Smooth muscle cell (in vitro differentiated cells): ENCODE results near the gene SFXN3. TPM values are rescaled to one million over a fixed set of nuclear protein-coding genes. Genes with fewer than 3 reads are reported as not detected.

Experiments
- DNase-seq: peaks from one replicate; lab custom pipeline; 2025; ENCODE audit not compliant: unreplicated experiment; lab: John Stamatoyannopoulos, UW
- H2AFZ ChIP-seq: fragments of 200-600 bp; sonication (generic); 2 replicates; pipeline ENCODE4 v1.6.0; 2016; ENCODE audit warnings: antibody characterized with exemption, low read depth, mild to moderate bottlenecking
- H3F3A ChIP-seq: fragments of 200-600 bp; sonication (generic); 2 replicates; pipeline ENCODE4 v1.6.0; 2017; ENCODE audit warnings: antibody characterized with exemption, low read depth
- H3K27ac ChIP-seq: fragments of 200-600 bp; sonication (generic); 2 replicates; pipeline ENCODE4 v1.5.1; 2016; ENCODE audit warnings: low read depth, mild to moderate bottlenecking
- H3K27me3 ChIP-seq: fragments of 200-600 bp; sonication (generic); 2 replicates; pipeline ENCODE4 v1.6.1; 2016; ENCODE audit warnings: low read depth, mild to moderate bottlenecking
- H3K36me3 ChIP-seq: fragments of 200-600 bp; sonication (generic); 2 replicates; pipeline ENCODE4 v1.5.1; 2016; ENCODE audit warnings: low read depth
- H3K4me1 ChIP-seq: fragments of 200-600 bp; sonication (generic); 2 replicates; pipeline ENCODE4 v1.5.1; 2016; ENCODE audit warnings: low read depth
- H3K4me2 ChIP-seq: fragments of 200-600 bp; sonication (generic); 2 replicates; pipeline ENCODE4 v1.6.0; 2016; ENCODE audit warnings: mild to moderate bottlenecking
- H3K4me3 ChIP-seq: fragments of 200-600 bp; sonication (generic); 2 replicates; pipeline ENCODE4 v1.5.1; 2016; ENCODE audit warnings: mild to moderate bottlenecking
- H3K79me2 ChIP-seq: fragments of 200-600 bp; sonication (generic); 2 replicates; pipeline ENCODE4 v1.6.0; 2016; ENCODE audit warnings: low read depth, mild to moderate bottlenecking
- H3K9ac ChIP-seq: fragments of 200-600 bp; sonication (generic); 2 replicates; pipeline ENCODE4 v1.6.0; 2016; ENCODE audit warnings: low read depth
- H3K9me3 ChIP-seq: fragments of 200-600 bp; sonication (generic); replicated peaks from 2 replicates; pipeline ENCODE4 v1.5.1; 2016; ENCODE audit warnings: low read depth
- H4K20me1 ChIP-seq: fragments of 200-600 bp; sonication (generic); 2 replicates; pipeline ENCODE4 v1.6.0; 2016; ENCODE audit warnings: low read depth
- WGBS: methylation state at CpG from one replicate; pipeline ENCODE4 v1.1.7; 2016; ENCODE audit warnings: low lambda C conversion rate; 5-methylcytosine and 5-hydroxymethylcytosine counted together
- polyA plus RNA-seq: library from polyadenylated mRNA; unstranded; fragments of >200 nt; fragmentation: Nextera tagmentation; extraction: Ambion mirVana; gene quantifications from 2 replicates; pipeline ENCODE4 v1.2.1, GENCODE V29; 2016
- total RNA-seq: library from RNA; depleted of rRNA; stranded (reverse); fragments of >200 nt; gene quantifications from 2 replicates; pipeline ENCODE4 v1.2.3, GENCODE V29; 2014
- TF ChIP-seq, protein P1 (sequence below): fragments of 200-600 bp; sonication (generic); IDR thresholded peaks from 2 replicates; pipeline ENCODE4 v1.5.1; 2017; ENCODE audit warnings: borderline replicate concordance, mild to moderate bottlenecking, antibody characterized with exemption; ENCODE audit not compliant: insufficient read depth, poor library complexity, severe bottlenecking

Gene SFXN3
- total and polyA plus RNA-seq, 2 experiments from 2014 or later: 79.1 to 92.1 TPM

DNA sequence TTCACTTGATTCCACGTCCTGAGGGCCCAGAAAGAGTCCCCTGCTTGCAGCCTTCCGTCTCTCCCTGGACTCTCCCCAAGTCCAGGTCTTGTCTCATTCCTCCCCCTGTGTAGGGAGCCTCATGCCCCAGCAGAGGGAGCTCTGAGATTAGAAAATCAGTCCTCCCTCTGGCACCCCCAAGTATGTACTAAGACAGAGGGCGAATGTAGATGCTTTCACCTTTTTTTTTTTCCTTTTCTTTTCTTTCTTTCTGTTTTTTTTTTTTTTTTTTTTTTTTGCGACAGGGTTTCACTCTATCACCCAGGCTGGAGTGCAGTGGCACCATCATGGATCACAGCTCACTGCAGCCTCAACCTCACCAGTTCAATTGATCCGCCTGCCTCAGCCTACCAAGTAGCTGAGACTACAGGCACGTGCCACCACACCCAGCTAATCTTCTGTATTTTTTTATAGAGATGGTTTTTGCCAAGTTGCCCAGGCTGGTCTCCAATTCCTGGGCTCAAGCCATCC, 10.3 kb downstream of the SFXN3 start:
- no peak overlapping the region for H2AFZ ChIP-seq
- no peak overlapping the region for H3K27ac ChIP-seq

DNA sequence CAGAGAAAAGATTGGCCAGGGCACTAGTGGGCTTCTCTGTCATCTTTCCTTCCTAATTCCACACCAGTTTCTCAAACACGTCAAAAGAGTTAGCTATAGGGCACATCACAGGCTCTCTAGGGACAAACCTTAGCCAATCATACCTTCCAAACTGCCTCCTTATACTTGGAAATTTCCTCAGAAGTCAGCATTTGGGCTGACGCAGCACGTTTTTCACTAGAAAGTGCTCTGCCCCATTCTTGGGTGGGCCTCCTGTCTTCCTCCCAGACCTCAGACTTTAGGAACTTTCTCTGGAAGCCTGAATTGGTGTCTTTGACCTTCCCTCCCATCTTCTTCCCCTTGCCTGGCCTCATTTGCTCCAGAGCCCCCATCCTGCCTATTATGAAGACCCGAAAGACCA, 11.1 kb downstream of the SFXN3 start:
- Histone ChIP-seq H4K20me1 (no peaks in the 10 kb centered on the region), H3K27me3 (peaks cover 21% of the 10 kb centered on the region), H3K9ac (no peak overlapping the region), H3K4me1 (peaks cover 14% of the 10 kb centered on the region), H3K4me3 (peak overlapping the region; percentile 70), H3K9me3 (no peaks in the 10 kb centered on the region), H3K79me2 (no peaks in the 10 kb centered on the region), H3F3A (peaks cover 27% of the 10 kb centered on the region), H3K27ac (peak overlapping the region; percentile 93), H3K36me3 (peaks cover 6% of the 10 kb centered on the region), H2AFZ (no peak overlapping the region), H3K4me2 (peak overlapping the region; percentile 86)
- WGBS: 88% methylated on average over 4 of the region's 4 CpGs
- TF ChIP-seq, protein P1, sequence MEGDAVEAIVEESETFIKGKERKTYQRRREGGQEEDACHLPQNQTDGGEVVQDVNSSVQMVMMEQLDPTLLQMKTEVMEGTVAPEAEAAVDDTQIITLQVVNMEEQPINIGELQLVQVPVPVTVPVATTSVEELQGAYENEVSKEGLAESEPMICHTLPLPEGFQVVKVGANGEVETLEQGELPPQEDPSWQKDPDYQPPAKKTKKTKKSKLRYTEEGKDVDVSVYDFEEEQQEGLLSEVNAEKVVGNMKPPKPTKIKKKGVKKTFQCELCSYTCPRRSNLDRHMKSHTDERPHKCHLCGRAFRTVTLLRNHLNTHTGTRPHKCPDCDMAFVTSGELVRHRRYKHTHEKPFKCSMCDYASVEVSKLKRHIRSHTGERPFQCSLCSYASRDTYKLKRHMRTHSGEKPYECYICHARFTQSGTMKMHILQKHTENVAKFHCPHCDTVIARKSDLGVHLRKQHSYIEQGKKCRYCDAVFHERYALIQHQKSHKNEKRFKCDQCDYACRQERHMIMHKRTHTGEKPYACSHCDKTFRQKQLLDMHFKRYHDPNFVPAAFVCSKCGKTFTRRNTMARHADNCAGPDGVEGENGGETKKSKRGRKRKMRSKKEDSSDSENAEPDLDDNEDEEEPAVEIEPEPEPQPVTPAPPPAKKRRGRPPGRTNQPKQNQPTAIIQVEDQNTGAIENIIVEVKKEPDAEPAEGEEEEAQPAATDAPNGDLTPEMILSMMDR: no peak
- DNase-seq: no peak

More for the DNA sequence above, 10.3 kb downstream of the SFXN3 start:
- no peak overlapping the region for H3K4me3 ChIP-seq
- H4K20me1 ChIP-seq: peaks cover 7% of the 10 kb centered on the region
- TF ChIP-seq, protein P1: peak; percentile 73
- H3K9ac ChIP-seq: no peak overlapping the region
- peak; percentile 10 for DNase-seq
- H3K79me2 ChIP-seq: no peaks in the 10 kb centered on the region
- H3F3A ChIP-seq: peaks cover 27% of the 10 kb centered on the region
- no peak overlapping the region for H3K4me2 ChIP-seq
- 43% methylated on average over 5 of the region's 6 CpGs for WGBS
- H3K27me3 ChIP-seq: peaks cover 13% of the 10 kb centered on the region
- H3K4me1 ChIP-seq: peaks cover 8% of the 10 kb centered on the region
- no peaks in the 10 kb centered on the region for H3K9me3 ChIP-seq
- H3K36me3 ChIP-seq: peaks cover 10% of the 10 kb centered on the region

DNA sequence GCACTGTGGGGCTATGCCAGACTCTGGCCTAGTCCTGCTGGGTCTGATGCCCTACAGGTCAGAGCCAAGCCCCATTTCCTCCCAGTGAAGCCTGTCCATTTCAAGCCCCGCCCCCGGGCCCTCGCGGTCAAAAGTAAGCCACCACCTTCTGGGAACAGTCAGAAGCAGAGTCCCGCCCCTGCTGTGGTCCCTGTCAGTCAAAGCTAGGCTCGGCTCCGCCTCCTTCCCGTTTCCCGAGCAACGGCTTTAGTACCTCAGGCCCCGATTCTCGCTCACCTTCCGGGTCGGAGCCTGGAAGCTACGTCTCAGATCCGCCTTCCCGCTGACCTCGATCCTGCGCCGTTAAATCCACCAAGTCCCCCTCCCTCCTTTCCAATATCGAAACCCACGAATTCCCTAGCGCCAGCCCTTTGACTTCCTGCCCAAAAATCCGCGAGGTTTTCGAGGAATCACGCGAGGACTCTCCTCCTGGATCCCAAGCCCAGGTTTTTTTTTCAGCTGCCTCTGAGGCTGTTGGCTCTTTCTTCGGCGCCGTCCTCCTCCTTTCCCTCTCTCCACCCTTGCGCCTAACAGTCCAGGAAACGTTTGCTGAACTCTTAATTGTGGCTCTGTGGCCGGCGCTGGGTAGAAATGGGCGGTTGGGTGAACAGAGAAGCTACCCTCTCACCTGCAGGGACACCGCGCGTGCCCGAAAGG, 11.8 kb downstream of the SFXN3 start:
- Histone ChIP-seq H3F3A (peaks cover 27% of the 10 kb centered on the region), H3K27ac (peak overlapping the region; percentile 93), H3K27me3 (peaks cover 28% of the 10 kb centered on the region), H3K36me3 (peaks cover 2% of the 10 kb centered on the region), H2AFZ (peak overlapping the region; percentile 74), H3K4me2 (peak overlapping the region; percentile 86), H3K79me2 (no peaks in the 10 kb centered on the region), H3K4me3 (peak overlapping the region; percentile 70), H3K9me3 (no peaks in the 10 kb centered on the region), H4K20me1 (no peaks in the 10 kb centered on the region), H3K9ac (peak overlapping the region; percentile 95), H3K4me1 (peaks cover 18% of the 10 kb centered on the region)
- TF ChIP-seq, protein P1: no peak
- DNase-seq: peak; percentile 64
- WGBS: 4% methylated on average over 39 of the region's 40 CpGs
